K562 (cell line): ENCODE measurements around the gene TMEM178A. TPM values are rescaled to one million over a fixed set of nuclear protein-coding genes. Genes with fewer than 3 reads are reported as not detected.

Experiments used
- ATAC-seq: fragments of 200-7000 bp; cut with Tn5 transposase; 3 replicates; pipeline ENCODE4 v1.9.1; 2020; ENCODE audit warnings: moderate library complexity
- BruUV-seq: library from RNA; stranded (reverse); fragments of 400-500 nt; replicated peaks from 2 replicates; lab custom pipeline; 2021; lab: Mats Ljungman, UMichigan
- CTCF ChIA-PET: fragments of 300-600 bp; formaldehyde crosslinking; extraction: SDS; loops from one replicate; lab custom pipeline; 2021; ENCODE audit warnings: low intra/inter-chr PET ratio; lab: Yijun Ruan, JAX
- POLR2A ChIA-PET: fragments of 300-600, 350-650 bp; sonication (Branson Sonifier 250); formaldehyde crosslinking; extraction: SDS; loops from one replicate; lab custom pipeline; 2021; ENCODE audit warnings: antibody characterized with exemption, inconsistent platforms; lab: Yijun Ruan, JAX
- DNase-seq, 4 experiments: peaks; one replicate each; pipeline versions ENCODE4 v3.0.0 to v3.0.0-alpha.2; 2011 to 2018; ENCODE audit warnings: low spot score in 3 of 4, mixed read lengths in 3 of 4; ENCODE audit errors: extremely low read depth in 1 of 4
- FAIRE-seq: peaks from 2 replicates; lab custom pipeline; 2011; peaks lifted over from hg19 to GRCh38; lab: Jason Lieb, UNC
- H2AFZ ChIP-seq: 2 replicates; pipeline ENCODE4 v1.6.0; 2011; ENCODE audit warnings: low read depth, low read length, control low read depth, inconsistent platforms
- H3K27ac ChIP-seq: fragments of 200-600 bp; 3 replicates; pipeline ENCODE4 v1.8.0; 2011; ENCODE audit warnings: low read depth, mild to moderate bottlenecking, control low read depth, inconsistent platforms, low read length, moderate library complexity, mixed read lengths; ENCODE audit errors: extremely low read depth
- H3K27me3 ChIP-seq, 2 experiments: fragments of 300-600 bp in 1 of 2; 2 replicates in 1 of 2; 3 replicates in 1 of 2; pipeline versions ENCODE4 v1.6.0 to v1.8.0; 2011; ENCODE audit warnings: inconsistent platforms in 2 of 2, low read length in 2 of 2, mild to moderate bottlenecking in 1 of 2, mixed read lengths in 1 of 2, moderate library complexity in 1 of 2; ENCODE audit not compliant: control insufficient read depth in 2 of 2, insufficient read depth in 2 of 2
- H3K36me3 ChIP-seq: fragments of 300-600 bp; 3 replicates; pipeline ENCODE4 v1.8.0; 2011; ENCODE audit warnings: mild to moderate bottlenecking, low read length, inconsistent platforms; ENCODE audit not compliant: control insufficient read depth, insufficient read depth
- H3K4me1 ChIP-seq, 2 experiments: fragments of 200-600 bp in 1 of 2; replicated peaks in 1 of 2; 2 replicates in 1 of 2; 3 replicates in 1 of 2; pipeline versions ENCODE4 v1.5.1 to v1.8.0; 2011; ENCODE audit warnings: inconsistent platforms in 2 of 2, low read length in 2 of 2, mild to moderate bottlenecking in 1 of 2, mixed read lengths in 1 of 2, moderate library complexity in 1 of 2; ENCODE audit not compliant: control insufficient read depth in 2 of 2, insufficient read depth in 2 of 2
- H3K4me2 ChIP-seq: 2 replicates; pipeline ENCODE4 v1.6.1; 2011; ENCODE audit warnings: low read length, control low read depth, inconsistent platforms, mixed read lengths; ENCODE audit not compliant: insufficient read depth
- H3K4me3 ChIP-seq: fragments of 200-600 bp; sonication (generic), shearing (Covaris generic); 2 replicates; pipeline ENCODE4 v1.5.1; 2016; ENCODE audit warnings: control low read depth, inconsistent platforms
- H3K79me2 ChIP-seq: fragments of 200-600 bp; 3 replicates; pipeline ENCODE4 v1.8.0; 2011; ENCODE audit warnings: low read length, inconsistent platforms; ENCODE audit not compliant: control insufficient read depth, insufficient read depth
- H3K9ac ChIP-seq, 2 experiments: 2 replicates each; pipeline versions ENCODE4 v1.6.0 to v1.6.1; 2011; ENCODE audit warnings: low read depth in 2 of 2, low read length in 2 of 2, control low read depth in 1 of 2, inconsistent platforms in 1 of 2, mild to moderate bottlenecking in 1 of 2, mixed read lengths in 1 of 2; ENCODE audit not compliant: insufficient read depth in 1 of 2
- H3K9me1 ChIP-seq: one replicate; pipeline ENCODE4 v1.6.0; 2011; ENCODE audit warnings: inconsistent platforms, mild to moderate bottlenecking, low read length, moderate library complexity; ENCODE audit not compliant: control insufficient read depth, insufficient read depth
- H3K9me3 ChIP-seq: replicated peaks from 2 replicates; pipeline ENCODE4 v1.5.1; 2011; ENCODE audit warnings: low read depth, low read length, inconsistent platforms; ENCODE audit not compliant: control insufficient read depth, insufficient read depth
- H4K20me1 ChIP-seq: replicated peaks from 2 replicates; pipeline ENCODE4 v1.6.1; 2011; ENCODE audit warnings: low read length, inconsistent platforms, mixed read lengths; ENCODE audit not compliant: control insufficient read depth, insufficient read depth
- HMG20B ChIP-seq: fragments of 250-450 bp; sonication (Bioruptor Pico); IDR thresholded peaks from 2 replicates; pipeline ENCODE4 v1.5.0; 2021; ENCODE audit warnings: mild to moderate bottlenecking
- HNRNPLL ChIP-seq: fragments of 200-400 bp; formaldehyde crosslinking; IDR thresholded peaks from 2 replicates; pipeline ENCODE4 v1.6.1; 2017; ENCODE audit warnings: low read length, low read depth, mild to moderate bottlenecking; ENCODE audit not compliant: poor library complexity, severe bottlenecking
- SIN3A ChIP-seq, 2 experiments: fragments of 150-350 bp in 1 of 2; IDR thresholded peaks; 2 replicates each; pipeline ENCODE4 v1.6.1; 2011 to 2016; ENCODE audit warnings: borderline replicate concordance in 2 of 2, low read depth in 2 of 2, low read length in 2 of 2, mild to moderate bottlenecking in 2 of 2, moderate library complexity in 2 of 2; ENCODE audit not compliant: control insufficient read depth in 1 of 2
- SP1 ChIP-seq: sonication (generic); formaldehyde crosslinking; IDR thresholded peaks from 2 replicates; pipeline ENCODE4 v1.8.1; 2022; ENCODE audit warnings: mild to moderate bottlenecking, missing genetic modification reagents
- TARDBP ChIP-seq: fragments of 450-650 bp; IDR thresholded peaks from 2 replicates; pipeline ENCODE4 v1.6.1; 2016
- WGBS: fragments of 100-300 bp; shearing (Covaris generic); methylation state at CpG from one replicate; pipeline ENCODE4 v1.1.6; 2016; ENCODE audit warnings: low coverage, mixed read lengths; ENCODE audit not compliant: insufficient coverage; ENCODE audit errors: missing lambda C conversion rate; 5-methylcytosine and 5-hydroxymethylcytosine counted together
- in situ Hi-C: fragments of 300-500 bp; cut with MboI; formaldehyde crosslinking; loops from 4 replicates; pipeline ENCODE4 v1.15.0; 2018; ENCODE audit warnings: inconsistent platforms, mixed read lengths
- intact Hi-C: fragments of 100-400 bp; cut with micrococcal nuclease; formaldehyde crosslinking; loops from 2 replicates; pipeline ENCODE4 v1.14.2; 2022
- polyA plus RNA-seq, 8 experiments: library from polyadenylated mRNA; depleted of rRNA in 4 of 8; stranded (reverse) in 5 of 8; unstranded in 3 of 8; fragments of >200 nt; fragmentation: Nextera tagmentation in 2 of 8; fragmentation: Illumina TruSeq in 1 of 8; extraction: Ambion mirVana in 2 of 8; extraction: Trizol in 1 of 8; gene quantifications; 2 replicates each; pipeline versions ENCODE4 v1.2.1 to v1.2.3, GENCODE V29; 2011 to 2014; ENCODE audit warnings: inconsistent platforms in 1 of 8, missing spikeins in 1 of 8
- total RNA-seq, 7 experiments: library from RNA; depleted of rRNA in 6 of 7; stranded (reverse); fragments of >200 nt in 6 of 7; fragmentation: Illumina TruSeq in 2 of 7; extraction: Trizol in 2 of 7; gene quantifications; 2 replicates each; pipeline versions ENCODE4 v1.2.1 to v1.2.3, GENCODE V29; 2011 to 2021; ENCODE audit warnings: low replicate concordance in 1 of 7

The TMEM178A gene
- total and polyA plus RNA-seq, 9 of the 15 experiments (the other 6 are each of a cell fraction or from before 2014, with no cell fraction given): 0.04 to 0.17 TPM; not detected in 7

- no TSS peak for BruUV-seq
- Histone ChIP-seq H2AFZ (no peak overlapping the region), H3K79me2 (no peaks in the 10 kb centered on the region)
- no peak for TF ChIP-seq HMG20B
- no peak for TF ChIP-seq SIN3A (IDR thresholded peaks at IDR 0.05; ENCODE audit: borderline replicate concordance in 2 of 2, control insufficient read depth in 1 of 2, low read depth in 2 of 2, low read length in 2 of 2)
- TF ChIP-seq, all 486 proteins: peak for 0
- WGBS: 2% methylated on average over 5 of the region's 7 CpGs
- H3K4me1 ChIP-seq: peaks cover 0 to 8% of the 10 kb centered on the region in 2 experiments; a peak in 1 of 5 replicates
- DNase-seq (no peak), ATAC-seq (no peak), FAIRE-seq (no peak)
- no peaks in the 10 kb centered on the region; the same call in 1 of the 2 replicates for H4K20me1 ChIP-seq
- H3K9me1 ChIP-seq: no peaks in the 10 kb centered on the region
- no peaks in the 10 kb centered on the region for H3K9me3 ChIP-seq
- no peak overlapping the region for H3K4me2 ChIP-seq
- intact Hi-C loops: no loop called here
- in situ Hi-C loops: no loop called here
- peaks cover 25 to 26% of the 10 kb centered on the region in 2 experiments; a peak in 4 of 5 replicates for H3K27me3 ChIP-seq
- ChIA-PET CTCF (no interaction called here), POLR2A (interaction anchor here (0.6 kb wide), 1 partner anchor 543 kb away, joined by 3 read pairs; no protein-coding TSS in a partner anchor)
- H3K4me3 ChIP-seq: no peak overlapping the region
- H3K27ac ChIP-seq: no peak overlapping the region
- no peaks in the 10 kb centered on the region for H3K36me3 ChIP-seq
- no peak overlapping the region for H3K9ac ChIP-seq
Measured at GRCh38 chr2:39667104-39667885, 1.6 kb downstream of the TMEM178A start.

DNA sequence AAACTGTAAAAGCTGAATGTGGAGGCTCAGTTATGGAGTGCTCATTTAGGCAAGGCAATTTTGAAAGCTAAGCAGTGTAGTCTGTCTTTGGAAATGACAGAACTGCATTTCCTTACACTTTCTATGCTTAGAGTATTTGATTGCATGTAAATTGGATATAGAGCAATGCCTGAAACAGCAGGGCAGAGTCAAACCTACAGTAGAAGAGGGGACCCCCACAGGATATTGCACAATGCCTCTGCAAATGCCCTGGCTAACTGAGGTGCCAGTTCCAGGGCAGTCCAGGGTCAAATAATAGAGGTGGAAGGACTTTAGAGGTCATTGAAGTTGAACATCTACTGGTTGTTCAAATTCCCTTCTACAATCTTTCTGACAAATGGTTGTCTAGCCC is 2.2 kb downstream of the TMEM178A start:
- Histone ChIP-seq H3K9me3 (no peaks in the 10 kb centered on the region), H3K4me2 (no peak overlapping the region), H3K9ac (no peak overlapping the region), H3K4me1 (peaks cover 0 to 8% of the 10 kb centered on the region in 2 experiments; a peak in 1 of 5 replicates), H3K27me3 (peaks cover 25 to 26% of the 10 kb centered on the region in 2 experiments; a peak in 4 of 5 replicates), H3K9me1 (no peaks in the 10 kb centered on the region), H3K36me3 (no peaks in the 10 kb centered on the region), H3K79me2 (no peaks in the 10 kb centered on the region), H4K20me1 (no peaks in the 10 kb centered on the region; the same call in 1 of the 2 replicates), H3K4me3 (no peak overlapping the region), H2AFZ (no peak overlapping the region), H3K27ac (no peak overlapping the region)
- no peak for DNase-seq
- TF ChIP-seq SP1 (CRISPR knock-in tag) (no peak), TARDBP (no peak), HNRNPLL (no peak)
- FAIRE-seq: no peak
- no TSS peak for BruUV-seq
- intact Hi-C loops: no loop called here
- in situ Hi-C loops: no loop called here
- ATAC-seq: no peak
- ChIA-PET POLR2A (interaction anchor here (0.6 kb wide), 1 partner anchor 543 kb away, joined by 3 read pairs; no protein-coding TSS in a partner anchor), CTCF (no interaction called here)
